ENCODE results near the gene HERC3. TPM values are rescaled to one million over a fixed set of nuclear protein-coding genes. Genes with fewer than 3 reads are reported as not detected.

The HERC3 gene
- total RNA-seq = 13.3 and 14.0 TPM in 2 replicates

DNA sequence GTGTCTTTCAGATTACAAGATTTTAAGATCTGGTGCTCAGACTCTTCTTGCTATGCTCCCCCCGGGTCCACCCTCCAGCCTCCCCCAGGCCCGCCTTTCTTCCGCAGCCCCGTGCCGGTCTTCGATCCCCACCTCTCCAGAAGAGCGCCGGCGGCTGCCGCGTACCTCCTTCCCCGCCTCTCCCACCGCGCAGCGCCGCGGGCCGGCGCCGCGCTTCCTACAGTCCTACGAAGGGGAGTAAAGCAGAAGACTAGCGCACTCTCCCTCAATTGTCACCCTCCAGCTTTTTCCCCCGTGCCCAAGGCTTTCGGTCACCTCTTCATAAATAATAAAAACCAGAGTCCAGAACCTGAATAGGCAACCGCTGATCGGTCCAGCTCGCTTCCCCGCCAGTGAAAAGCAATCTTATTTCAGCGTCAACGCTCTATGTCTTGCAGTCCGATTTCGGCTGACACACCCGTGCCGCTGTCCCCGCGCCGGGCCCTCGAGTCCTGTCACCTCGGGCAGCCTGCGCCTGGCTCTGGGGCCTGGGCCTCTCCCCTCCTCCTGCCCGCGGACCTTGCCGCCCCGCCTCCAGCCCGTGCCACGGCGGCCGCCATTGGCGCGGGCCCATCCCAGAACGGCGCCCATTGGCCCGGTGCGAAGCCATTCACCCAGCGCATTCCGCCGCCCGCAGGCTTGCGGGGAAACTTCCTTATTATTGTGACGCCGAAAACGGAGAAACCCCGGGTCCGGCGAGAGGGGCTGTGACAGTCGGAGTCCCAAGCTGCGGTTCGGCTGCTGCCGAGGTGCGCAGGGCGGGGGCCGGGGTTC, at the start of gene HERC3:
Gene HERC3, plus strand, starts transcription at position 694 of the 813 bp plus-strand sequence. CDS start 13,344 bp downstream, outside the sequence.

GRCh38 chr4:88697588-88698329, 105.5 kb downstream of the HERC3 start, which contains the start of gene NAP1L5:
Gene NAP1L5 (minus strand): TSS chr4:88697829. CDS start chr4:88697754, 75 bp downstream.

Other genes starting within 250 kb of the HERC3 start
- 6.3 and 7.5 TPM in 2 replicates for gene HERC6, start 213.6 kb upstream of the HERC3 start, total RNA-seq
- gene HERC5, start 135.4 kb upstream of the HERC3 start, total RNA-seq = 1.6 and 2.5 TPM in 2 replicates
- gene PYURF, start 68.7 kb upstream of the HERC3 start, total RNA-seq = 75.4 and 81.0 TPM in 2 replicates
- gene NAP1L5, start 105.3 kb downstream of the HERC3 start, total RNA-seq = 11.6 and 15.1 TPM in 2 replicates